Raji (cell line): Measurements from ENCODE around the gene OLFML3.

Experiments
- POLR2A ChIP-seq: IDR thresholded peaks from 2 replicates; pipeline ENCODE4 v1.6.1; 2011; ENCODE audit warnings: low read depth, low read length, control low read depth; ENCODE audit not compliant: insufficient read depth

Gene OLFML3

DNA sequence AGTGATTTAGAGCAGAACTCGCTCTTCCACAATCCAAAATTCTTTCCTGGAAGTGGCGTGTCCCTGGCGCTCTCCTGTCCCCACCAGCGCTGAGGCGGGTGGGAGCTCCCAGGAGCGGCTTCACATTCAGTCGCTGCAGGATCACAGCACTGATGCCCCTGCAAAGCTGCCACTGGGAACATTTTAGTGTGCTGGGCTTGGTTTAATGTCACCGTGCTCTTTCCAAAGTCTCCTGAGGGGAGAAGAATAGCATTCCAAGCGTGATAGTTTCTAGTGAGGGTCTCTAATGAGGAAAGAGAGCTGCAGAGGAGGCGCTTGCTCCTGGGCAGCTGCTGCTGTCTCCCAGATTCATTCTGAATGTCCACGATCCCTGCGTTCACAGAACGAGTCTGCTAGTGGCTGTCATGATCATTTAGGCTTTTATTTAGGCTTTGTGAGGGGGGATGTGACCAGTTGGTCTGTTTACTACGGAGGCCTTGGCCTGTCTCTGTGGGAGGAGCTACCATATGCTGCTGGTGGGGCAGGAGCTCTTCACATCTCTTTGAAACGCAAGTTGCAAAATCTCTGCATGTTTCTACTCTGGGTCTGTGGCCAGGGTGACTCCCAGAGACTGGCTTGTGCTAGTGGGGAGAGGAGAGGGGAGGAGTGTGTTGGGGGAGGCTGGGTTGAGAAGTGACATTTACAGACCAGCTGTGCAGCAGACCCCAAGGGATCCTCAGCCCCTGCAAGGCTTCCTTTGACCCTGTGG, 23.4 kb downstream of the OLFML3 start:
- no peak for TF ChIP-seq POLR2A

DNA sequence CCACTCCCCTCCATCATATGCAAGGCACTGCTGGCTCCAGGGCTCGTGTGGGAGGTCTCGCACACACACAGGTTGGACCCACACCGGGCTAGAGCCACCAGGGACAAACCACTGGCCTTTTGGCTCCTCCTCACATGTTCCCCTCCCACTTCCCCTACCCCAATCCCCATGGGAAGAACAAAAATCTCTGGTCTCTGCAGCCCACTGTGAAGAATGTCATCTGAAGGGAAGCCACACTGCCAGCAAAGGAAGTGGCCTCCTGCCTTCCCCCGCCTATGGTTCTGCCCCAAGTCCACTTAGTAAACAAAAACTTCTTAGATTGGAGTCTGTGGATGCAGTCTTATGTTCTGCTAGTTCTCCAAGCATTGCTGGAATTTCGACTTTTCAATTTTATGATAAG, 24.2 kb downstream of the OLFML3 start:
- no peak for TF ChIP-seq POLR2A

DNA sequence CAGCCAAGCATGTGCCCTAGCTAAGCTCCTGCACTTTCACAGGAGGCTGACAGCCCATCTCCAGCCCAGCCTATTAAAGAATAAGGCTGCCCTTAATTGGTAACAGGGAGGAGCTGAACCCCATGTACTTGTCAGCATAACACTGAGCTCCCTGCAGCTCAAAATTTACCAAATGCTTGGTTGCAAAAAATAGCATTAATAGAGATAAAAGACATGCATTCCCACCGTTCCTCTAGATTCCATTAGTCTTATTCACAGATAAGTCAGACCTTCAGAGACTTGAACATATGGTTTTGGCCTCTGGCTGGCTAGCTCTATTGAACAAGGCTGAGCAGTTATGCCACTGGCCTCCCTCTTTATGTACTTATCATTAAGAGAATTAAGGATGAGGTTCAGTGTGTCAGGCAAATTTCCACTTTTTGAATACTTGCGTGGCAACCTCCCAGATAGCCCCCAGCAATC, 29.2 kb downstream of the OLFML3 start:
- TF ChIP-seq POLR2A = no peak

- no peak for TF ChIP-seq POLR2A
Observed at GRCh38 chr1:114008993-114009392, 29.7 kb downstream of the OLFML3 start.

GRCh38 chr1:114009393-114009792, 30.1 kb downstream of the OLFML3 start:
- no peak for TF ChIP-seq POLR2A

DNA sequence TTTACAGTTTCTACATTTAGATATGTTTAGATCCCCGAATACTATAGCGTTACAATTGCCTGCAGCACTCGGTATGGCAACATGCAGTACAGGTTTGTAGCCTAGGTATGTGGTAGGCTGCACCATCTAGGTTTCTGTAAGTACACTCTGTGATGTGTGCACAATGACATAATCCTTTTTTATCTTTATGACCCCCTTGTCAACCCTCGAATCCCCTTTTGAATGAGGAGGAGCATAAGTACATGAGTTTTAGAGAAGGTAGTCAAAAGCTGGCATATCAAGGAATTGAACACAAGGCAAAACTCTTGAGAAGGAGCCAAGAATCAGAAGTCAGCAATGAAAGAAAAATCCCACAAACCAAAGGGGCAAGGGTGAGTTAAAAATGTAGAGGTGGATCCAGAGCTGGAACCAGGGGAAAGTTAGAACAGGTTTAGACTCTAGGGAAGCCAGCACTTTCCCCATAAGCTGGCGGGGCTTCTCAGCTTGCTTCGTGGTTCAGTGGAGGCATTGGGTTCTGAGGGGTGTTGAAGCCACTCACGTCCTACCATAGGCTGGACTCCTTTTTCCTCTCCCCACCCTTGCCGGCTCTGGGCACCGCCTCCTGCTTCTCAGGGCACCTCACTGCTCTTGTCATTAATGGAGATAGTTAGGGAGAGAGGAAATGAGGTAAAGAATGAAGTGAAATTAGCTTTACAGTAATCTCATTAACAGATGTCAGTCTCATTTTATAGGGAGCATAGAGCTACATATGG, 31.3 kb downstream of the OLFML3 start:
- TF ChIP-seq POLR2A = no peak

DNA sequence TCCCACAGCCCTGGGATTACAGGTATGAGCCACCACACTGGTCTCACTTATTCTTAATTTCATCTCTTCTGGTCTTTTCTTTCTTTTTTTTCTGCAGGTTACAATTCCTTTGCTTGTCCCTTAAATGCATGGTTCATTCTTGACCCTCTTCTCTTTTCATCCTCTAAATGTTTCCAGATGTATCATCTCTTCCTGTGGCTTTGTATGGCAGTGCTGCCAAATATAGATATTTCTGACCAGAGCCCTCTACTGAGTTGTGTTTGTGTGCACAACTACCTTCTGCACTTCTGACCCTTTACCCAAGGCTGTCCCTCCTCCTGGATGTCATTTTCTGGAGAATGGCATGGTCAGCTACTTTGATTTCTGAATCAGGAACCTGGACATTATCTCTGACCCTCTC, 32.5 kb downstream of the OLFML3 start:
- TF ChIP-seq POLR2A = no peak

- no peak for TF ChIP-seq POLR2A
Observed at GRCh38 chr1:114015075-114015474, 35.8 kb downstream of the OLFML3 start.

DNA sequence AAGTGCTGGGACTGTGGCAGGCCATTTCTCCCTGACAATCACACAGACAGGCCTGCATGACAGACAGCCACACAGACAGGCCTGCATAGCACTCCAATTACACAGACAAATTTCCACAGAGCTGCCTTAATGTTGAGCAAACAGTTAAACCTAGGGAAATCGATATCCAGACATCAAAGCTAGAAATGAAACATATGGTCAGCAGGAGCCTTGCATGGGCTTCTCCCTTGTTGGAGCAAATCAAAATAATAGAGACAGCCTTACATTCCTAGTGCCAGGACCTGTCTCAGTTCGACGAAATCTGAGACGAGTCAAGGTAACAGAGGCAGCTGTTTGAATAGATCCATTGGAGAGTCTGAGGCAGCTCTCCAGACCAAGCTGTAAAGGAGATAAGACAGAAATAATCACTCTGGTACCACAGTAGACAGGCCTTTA, 42.4 kb downstream of the OLFML3 start:
- TF ChIP-seq POLR2A = no peak

- TF ChIP-seq POLR2A = no peak
Observed at GRCh38 chr1:114022877-114023276, 43.6 kb downstream of the OLFML3 start.

DNA sequence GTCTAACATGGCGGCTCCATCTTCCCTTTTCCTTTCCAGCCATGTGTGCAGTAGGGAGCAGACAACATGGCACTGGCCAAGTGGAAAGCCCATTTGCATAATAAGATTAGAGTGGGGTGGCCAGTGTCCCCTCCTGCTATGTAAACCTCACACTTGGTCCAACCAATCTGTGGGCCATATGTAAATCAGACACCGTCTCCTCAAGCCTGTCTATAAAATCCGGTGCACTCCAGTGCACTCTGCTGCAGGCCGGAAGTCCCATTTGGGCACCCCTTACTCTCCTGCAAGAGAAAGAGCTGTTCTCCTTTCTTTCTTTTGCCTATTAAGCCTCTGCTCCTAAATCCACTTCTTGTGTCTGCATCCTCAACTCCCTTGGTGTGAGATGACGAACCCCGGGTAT, 44.1 kb downstream of the OLFML3 start:
- no peak for TF ChIP-seq POLR2A

GRCh38 chr1:114024049-114024448, 44.8 kb downstream of the OLFML3 start:
- no peak for TF ChIP-seq POLR2A

- no peak for TF ChIP-seq POLR2A
Observed at GRCh38 chr1:114025609-114026401, 46.5 kb downstream of the OLFML3 start.

GRCh38 chr1:114026797-114027196, 47.5 kb downstream of the OLFML3 start:
- TF ChIP-seq POLR2A = no peak
